ENCODE results near the gene ZMYND10.

GRCh38 chr3:50322115-50322385 is 23.5 kb downstream of the ZMYND10 start:
- TF ChIP-seq EZH2phosphoT487 (IDR thresholded peaks at IDR 0.05; ENCODE audit: borderline replicate concordance) (no peak), CTCF (conservative IDR thresholded peaks at IDR 0.05; ENCODE audit: low read length) (no peak)
